Brain microvascular endothelial cell (primary cell): Measurements from ENCODE around the gene NLRX1.
"Not testable (repeated sequence)": the region's sequence is repeated elsewhere in the genome, so short reads cannot be mapped to it uniquely, and the experiment has no call there.

Source experiments
- DNase-seq: peaks from one replicate; pipeline ENCODE4 v3.0.0-alpha.2; 2020
- H3K27ac ChIP-seq: fragments of 250-450 bp; sonication (Bioruptor Pico); 2 replicates; pipeline ENCODE4 v1.5.1; 2020; ENCODE audit warnings: mild to moderate bottlenecking, moderate library complexity
- H3K27me3 ChIP-seq: fragments of 250-450 bp; sonication (Bioruptor Pico); replicated peaks from 2 replicates; pipeline ENCODE4 v1.5.1; 2020; ENCODE audit warnings: mild to moderate bottlenecking
- H3K36me3 ChIP-seq: fragments of 250-450 bp; sonication (Bioruptor Pico); replicated peaks from 2 replicates; pipeline ENCODE4 v1.5.1; 2020; ENCODE audit warnings: mild to moderate bottlenecking
- H3K4me3 ChIP-seq: 2 replicates; pipeline ENCODE4 v1.5.1; 2011; ENCODE audit warnings: low read depth, mild to moderate bottlenecking, control low read depth, low read length, moderate library complexity
- CTCF ChIP-seq: IDR thresholded peaks from 2 replicates; pipeline ENCODE4 v1.5.1; 2011; ENCODE audit warnings: low read depth, mild to moderate bottlenecking, moderate library complexity, low read length, control low read depth, inconsistent platforms; ENCODE audit errors: missing control alignments
- in situ Hi-C: cut with HindIII; loops from 2 replicates; pipeline ENCODE4 v1.10.0; 2017; ENCODE audit warnings: low sequenced_read_pairs, low pct_ligation_motif_present

The NLRX1 gene

GRCh38 chr11:119179342-119179741, 10.8 kb downstream of the NLRX1 start:
- no peak for TF ChIP-seq CTCF
- DNase-seq, result no peak
- Histone ChIP-seq H3K4me3 (no peak overlapping the region), H3K27me3 (no peaks in the 10 kb centered on the region), H3K36me3 (no peaks in the 10 kb centered on the region), H3K27ac (no peak overlapping the region)
- in situ Hi-C loops, result no loop called here

GRCh38 chr11:119179983-119180382, 11.5 kb downstream of the NLRX1 start:
- no peaks in the 10 kb centered on the region for H3K27me3 ChIP-seq
- TF ChIP-seq CTCF, result no peak
- DNase-seq, result no peak
- in situ Hi-C loops, result no loop called here
- no peak overlapping the region for H3K27ac ChIP-seq
- no peak overlapping the region for H3K4me3 ChIP-seq
- H3K36me3 ChIP-seq, result no peaks in the 10 kb centered on the region

- in situ Hi-C loops, result no loop called here
- TF ChIP-seq CTCF, result no peak
- no peak overlapping the region for H3K27ac ChIP-seq
These were observed 12.5 kb downstream of the NLRX1 start for GRCh38 chr11:119180729-119181676.

GRCh38 chr11:119181677-119182412, 13.3 kb downstream of the NLRX1 start:
- no peaks in the 10 kb centered on the region for H3K27me3 ChIP-seq
- no peak for DNase-seq
- no peak overlapping the region for H3K27ac ChIP-seq
- TF ChIP-seq CTCF, result no peak
- no peak overlapping the region for H3K4me3 ChIP-seq
- in situ Hi-C loops, result no loop called here
- no peaks in the 10 kb centered on the region for H3K36me3 ChIP-seq

More at GRCh38 chr11:119180729-119181676, 12.5 kb downstream of the NLRX1 start:
- Histone ChIP-seq H3K36me3 (no peaks in the 10 kb centered on the region), H3K4me3 (no peak overlapping the region), H3K27me3 (no peaks in the 10 kb centered on the region)
- DNase-seq, result no peak

GRCh38 chr11:119184399-119184798, 15.9 kb downstream of the NLRX1 start:
- H3K4me3 ChIP-seq, DNase-seq, H3K27me3 ChIP-seq, H3K36me3 ChIP-seq, in situ Hi-C loops, H3K27ac ChIP-seq: not testable (repeated sequence)

- in situ Hi-C loops, result no loop called here
These were observed 17.6 kb downstream of the NLRX1 start for GRCh38 chr11:119185981-119186634.

More at GRCh38 chr11:119185981-119186634, 17.6 kb downstream of the NLRX1 start:
- Histone ChIP-seq H3K27me3 (no peaks in the 10 kb centered on the region), H3K27ac (no peak overlapping the region), H3K4me3 (no peak overlapping the region), H3K36me3 (no peaks in the 10 kb centered on the region)
- TF ChIP-seq CTCF, result no peak
- DNase-seq, result no peak
